LoVo (cell line): ENCODE results near the gene RFC1.
"Not testable (repeated sequence)": the region's sequence is repeated elsewhere in the genome, so short reads cannot be mapped to it uniquely, and the experiment has no call there.

Source experiments
- DNase-seq: peaks from one replicate; pipeline ENCODE4 v3.0.0-alpha.2; 2016; ENCODE audit warnings: low spot score

Gene RFC1

GRCh38 chr4:39365830-39366771 lies at the start of gene RFC1:
Gene RFC1 (minus strand): TSS chr4:39366362. CDS start chr4:39366241, 121 bp downstream.
- peak; percentile 95 for DNase-seq

- DNase-seq, result no peak
These were observed 49.6 kb upstream of the RFC1 start for GRCh38 chr4:39415678-39416283.

GRCh38 chr4:39411561-39411960 lies 45.4 kb upstream of the RFC1 start:
- DNase-seq, result not testable (repeated sequence)

- no peak for DNase-seq
These were observed 44.3 kb upstream of the RFC1 start for GRCh38 chr4:39410415-39410814.

GRCh38 chr4:39407584-39407885 lies 41.4 kb upstream of the RFC1 start:
- no peak for DNase-seq

GRCh38 chr4:39406763-39407583 lies 40.8 kb upstream of the RFC1 start, which contains the start of gene KLB:
Gene KLB (plus strand): TSS chr4:39406930. CDS start chr4:39406950, 20 bp downstream.
- DNase-seq, result peak; percentile 59

GRCh38 chr4:39401640-39402039 lies 35.5 kb upstream of the RFC1 start:
- DNase-seq, result not testable (repeated sequence)

- DNase-seq, result no peak
These were observed 28.5 kb upstream of the RFC1 start for GRCh38 chr4:39394706-39395105.

GRCh38 chr4:39390603-39391002 lies 24.4 kb upstream of the RFC1 start:
- no peak for DNase-seq

GRCh38 chr4:39384563-39384962 lies 18.4 kb upstream of the RFC1 start:
- DNase-seq, result no peak

GRCh38 chr4:39383690-39384089 lies 17.5 kb upstream of the RFC1 start:
- DNase-seq, result no peak

GRCh38 chr4:39375478-39375877 lies 9.3 kb upstream of the RFC1 start:
- no peak for DNase-seq

- not testable (repeated sequence) for DNase-seq
These were observed 5.0 kb upstream of the RFC1 start for GRCh38 chr4:39371209-39371608.

GRCh38 chr4:39369301-39369700 lies 3.1 kb upstream of the RFC1 start:
- no peak for DNase-seq

- no peak for DNase-seq
These were observed 1.0 kb upstream of the RFC1 start for GRCh38 chr4:39367166-39367565.

GRCh38 chr4:39365360-39365759 lies 802 bp downstream of the RFC1 start:
- DNase-seq, result no peak

- DNase-seq, result no peak
These were observed 2.3 kb downstream of the RFC1 start for GRCh38 chr4:39363773-39364393.

GRCh38 chr4:39362827-39363226 lies 3.3 kb downstream of the RFC1 start:
- no peak for DNase-seq

GRCh38 chr4:39360611-39361010 lies 5.6 kb downstream of the RFC1 start:
- not testable (repeated sequence) for DNase-seq

GRCh38 chr4:39357002-39357401 lies 9.2 kb downstream of the RFC1 start:
- DNase-seq, result no peak

GRCh38 chr4:39354254-39354552 lies 12.0 kb downstream of the RFC1 start:
- DNase-seq, result peak; percentile 22
